Stimulated activated naive CD8-positive, alpha-beta T cell treated with anti-CD3 and anti-CD28 coated beads, Interleukin-15, Interleukin-2, amounts not matched to agents 100 ng/mL and 50 ng/mL, for 24 hours (primary cell): Measurements from ENCODE around the gene CLEC11A.

Experiments used
- H3K27ac Mint-ChIP-seq: one replicate; pipeline ENCODE4 v1.8.0; 2021; ENCODE audit warnings: mild to moderate bottlenecking, mixed read lengths
- H3K27me3 Mint-ChIP-seq: one replicate; pipeline ENCODE4 v1.8.0; 2021; ENCODE audit warnings: mixed read lengths
- H3K36me3 Mint-ChIP-seq: one replicate; pipeline ENCODE4 v1.8.0; 2021; ENCODE audit warnings: low read depth, mixed read lengths
- H3K4me1 Mint-ChIP-seq: one replicate; pipeline ENCODE4 v1.8.0; 2021; ENCODE audit warnings: low read depth, mixed read lengths
- H3K4me3 Mint-ChIP-seq: one replicate; pipeline ENCODE4 v1.8.0; 2021; ENCODE audit warnings: mild to moderate bottlenecking, mixed read lengths
- H3K9me3 Mint-ChIP-seq: one replicate; pipeline ENCODE4 v1.8.0; 2021; ENCODE audit warnings: mixed read lengths

The CLEC11A gene

DNA sequence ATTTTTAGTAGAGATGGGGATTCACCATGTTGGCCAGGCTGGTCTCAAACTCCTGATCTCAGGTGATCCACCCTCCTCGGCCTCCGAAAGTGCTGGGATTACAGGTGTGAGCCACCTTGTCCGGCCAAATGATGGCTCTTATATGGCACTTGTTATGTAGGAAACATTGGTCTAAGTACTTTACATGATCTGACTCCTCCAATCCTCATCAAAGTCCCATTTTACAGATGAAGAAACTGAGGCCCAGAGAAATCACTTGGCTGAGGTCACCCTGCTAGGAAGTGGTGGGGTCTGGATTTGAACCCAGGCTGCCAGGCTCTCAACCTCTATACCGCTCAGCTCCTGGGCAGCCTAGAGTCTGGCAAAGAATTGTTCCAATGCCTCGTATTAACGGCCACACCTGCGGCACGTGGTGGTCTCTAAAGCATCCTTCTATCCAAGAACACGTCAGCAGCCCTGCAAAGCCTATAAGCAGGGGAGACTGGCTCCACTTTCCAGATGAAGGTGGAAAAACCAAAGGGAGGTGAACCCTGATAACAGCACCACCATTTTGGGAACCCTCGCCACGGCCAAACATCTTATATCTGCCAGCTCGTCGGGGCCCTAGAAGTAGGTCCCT is 21.7 kb upstream of the CLEC11A start:
- Mint-ChIP-seq H3K36me3 (no peaks in the 10 kb centered on the region), H3K27ac (no peak overlapping the region), H3K4me1 (no peaks in the 10 kb centered on the region), H3K4me3 (no peak overlapping the region), H3K27me3 (peaks cover 29% of the 10 kb centered on the region), H3K9me3 (no peaks in the 10 kb centered on the region)

DNA sequence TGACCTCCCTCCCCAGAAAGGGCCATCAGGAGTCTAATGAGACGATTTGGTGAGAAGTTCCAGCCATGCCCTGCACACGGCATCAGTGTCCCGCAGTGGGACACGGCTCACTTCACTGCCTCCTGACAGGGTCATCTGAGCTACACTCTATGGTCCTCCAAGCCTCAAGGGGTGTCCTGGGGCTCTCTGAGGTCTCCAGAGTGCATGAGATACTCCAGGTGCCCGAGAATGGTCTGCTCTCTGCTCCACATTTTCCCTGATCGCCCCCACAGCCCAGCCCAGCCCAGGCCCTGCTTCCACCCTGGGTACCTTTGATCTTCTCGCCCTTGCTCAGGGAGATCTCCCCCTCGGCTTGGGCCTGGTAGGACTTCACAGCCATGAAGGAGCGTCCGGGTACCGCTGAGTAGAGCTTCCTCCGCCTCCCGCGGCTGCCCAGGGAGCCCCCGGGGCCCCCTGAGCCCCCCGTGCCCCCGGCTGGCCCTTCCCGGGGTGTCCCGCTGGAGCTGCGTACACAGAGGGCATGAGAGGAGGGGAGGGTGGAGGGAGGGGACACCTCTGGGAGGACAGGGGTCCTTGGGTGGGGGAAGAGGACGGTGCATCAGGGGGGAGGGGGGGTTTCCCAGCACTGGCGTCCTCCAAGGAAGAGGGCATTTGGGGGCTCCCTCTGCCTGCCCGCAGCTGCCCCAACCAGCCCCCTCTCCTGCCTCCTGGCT is 20.9 kb upstream of the CLEC11A start:
- H3K27me3 Mint-ChIP-seq = peaks cover 26% of the 10 kb centered on the region
- H3K36me3 Mint-ChIP-seq = no peaks in the 10 kb centered on the region
- no peaks in the 10 kb centered on the region for H3K4me1 Mint-ChIP-seq
- H3K4me3 Mint-ChIP-seq = no peak overlapping the region
- no peaks in the 10 kb centered on the region for H3K9me3 Mint-ChIP-seq
- no peak overlapping the region for H3K27ac Mint-ChIP-seq

DNA sequence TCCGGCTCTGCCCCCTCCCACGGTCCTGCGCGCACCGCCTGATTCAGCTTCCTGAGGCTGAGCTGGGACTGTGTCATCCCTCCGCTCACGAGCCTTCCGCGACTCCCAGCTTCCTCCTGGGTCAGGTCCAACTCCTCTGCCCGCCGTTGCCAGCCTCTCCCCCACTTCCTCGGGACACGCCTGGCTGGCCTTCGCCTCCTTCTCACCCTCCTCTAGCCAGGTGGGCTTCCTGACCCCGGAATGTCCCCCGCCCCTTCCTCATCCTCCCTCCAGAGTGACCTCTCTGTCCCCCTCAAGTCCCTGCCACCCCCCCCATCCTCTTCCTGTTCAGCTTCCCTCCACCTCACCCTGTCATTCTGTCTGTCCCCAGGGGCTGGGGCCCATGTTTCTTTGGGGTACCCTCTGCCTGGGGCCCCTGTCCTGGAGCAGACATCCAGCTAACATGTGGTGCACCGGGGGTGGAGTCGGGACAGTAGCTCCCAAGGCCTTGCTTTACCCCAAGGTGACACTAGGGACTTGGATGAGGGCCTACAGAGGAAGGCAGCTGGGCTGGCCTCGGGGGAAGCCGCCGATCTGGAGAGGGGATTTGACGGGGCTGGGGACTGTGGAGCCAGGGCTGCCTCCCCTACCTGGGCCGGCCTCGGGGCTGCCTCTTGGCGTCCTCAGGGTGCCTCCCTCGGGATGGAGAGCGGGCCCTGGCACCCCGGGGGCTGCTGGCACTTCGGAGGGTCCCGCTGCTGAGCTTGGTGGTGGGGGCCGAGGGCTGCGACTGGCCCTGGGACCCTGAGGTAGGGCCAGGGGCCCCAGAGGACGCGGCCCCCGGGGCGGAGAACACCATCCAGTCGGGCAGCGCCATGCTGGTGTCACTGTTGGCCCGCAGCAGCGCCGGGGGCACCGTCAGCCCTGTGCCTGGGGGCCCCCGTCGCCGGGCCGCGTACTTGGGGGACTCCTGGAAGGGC is 20.0 kb upstream of the CLEC11A start:
- Mint-ChIP-seq H3K4me3 (no peak overlapping the region), H3K9me3 (no peaks in the 10 kb centered on the region), H3K27ac (no peak overlapping the region), H3K27me3 (peaks cover 26% of the 10 kb centered on the region), H3K4me1 (no peaks in the 10 kb centered on the region), H3K36me3 (no peaks in the 10 kb centered on the region)

DNA sequence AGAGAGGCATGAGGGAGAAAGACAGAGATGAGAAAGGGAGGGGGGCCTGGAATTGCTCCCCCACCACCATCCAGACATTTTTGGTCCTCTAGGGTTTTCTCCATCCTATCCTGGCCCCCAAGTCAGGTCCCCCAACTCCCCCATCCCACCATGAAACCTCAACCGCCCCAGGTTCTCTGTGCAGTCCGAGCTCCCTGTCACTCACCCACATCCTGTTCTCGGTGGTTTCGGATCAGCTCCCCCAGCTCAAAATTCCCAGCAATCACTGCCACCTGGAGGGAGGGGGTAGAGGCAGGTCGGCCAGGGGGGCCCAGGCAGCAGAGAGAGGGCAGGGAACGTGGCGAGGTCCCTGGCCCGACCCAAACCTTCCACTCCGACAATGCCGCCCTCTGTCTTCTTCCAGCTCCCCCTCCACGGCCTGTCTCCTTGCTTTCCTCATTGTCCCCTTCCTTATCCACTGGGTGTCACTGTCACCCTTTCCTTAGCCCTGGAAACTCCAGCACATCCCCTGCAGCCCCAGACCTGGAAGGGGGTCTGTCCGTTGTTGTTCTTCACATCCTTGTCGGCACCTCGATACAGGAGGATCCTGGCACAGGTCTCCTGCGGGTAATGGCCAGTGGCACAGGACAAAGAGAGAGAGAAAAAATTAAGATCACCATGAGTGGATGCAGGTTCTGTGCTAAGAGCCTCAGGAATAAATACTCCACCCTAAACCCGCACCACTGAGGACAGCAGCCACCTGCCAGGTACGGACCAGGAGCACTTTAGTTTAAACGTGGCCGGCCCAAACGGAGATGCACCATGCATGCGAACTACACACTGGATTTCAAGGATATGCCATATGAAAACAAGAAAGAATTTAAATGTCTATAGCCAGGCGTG is 19.0 kb upstream of the CLEC11A start:
- H3K27me3 Mint-ChIP-seq = peaks cover 25% of the 10 kb centered on the region
- H3K27ac Mint-ChIP-seq = no peak overlapping the region
- H3K9me3 Mint-ChIP-seq = no peaks in the 10 kb centered on the region

DNA sequence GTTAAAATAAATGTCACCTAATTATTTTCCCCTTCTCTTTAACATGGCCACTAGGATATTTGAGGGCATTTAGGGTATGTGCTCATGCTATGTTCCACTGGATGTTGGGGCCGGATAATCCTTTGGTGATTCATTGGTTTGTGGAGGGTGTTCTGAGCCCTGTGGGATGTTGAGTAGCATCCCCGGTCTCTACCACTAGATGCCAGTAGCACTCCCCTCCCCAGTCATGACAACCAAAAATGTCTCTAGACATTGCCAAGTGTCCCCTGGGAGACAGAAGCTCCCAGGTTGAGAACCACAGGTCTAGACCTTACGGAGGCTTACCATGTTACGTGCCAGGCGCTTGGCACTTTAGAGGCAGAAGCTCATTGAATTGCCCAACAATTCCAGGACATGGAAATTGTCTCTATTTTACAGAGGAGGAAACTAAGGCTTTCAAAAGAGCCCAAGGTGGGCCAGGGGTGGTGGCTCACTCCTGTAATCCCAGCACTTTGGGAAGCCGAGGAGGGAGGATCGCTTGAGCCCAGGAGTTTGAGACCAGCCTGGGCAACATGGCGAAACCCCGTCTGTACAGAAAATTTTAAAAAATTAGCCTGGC is 17.6 kb upstream of the CLEC11A start:
- Mint-ChIP-seq H3K27ac (no peak overlapping the region), H3K36me3 (no peaks in the 10 kb centered on the region), H3K9me3 (no peaks in the 10 kb centered on the region), H3K27me3 (peaks cover 18% of the 10 kb centered on the region), H3K4me1 (no peaks in the 10 kb centered on the region), H3K4me3 (no peak overlapping the region)

More for the DNA sequence above, 19.0 kb upstream of the CLEC11A start:
- Mint-ChIP-seq H3K36me3 (no peaks in the 10 kb centered on the region), H3K4me1 (no peaks in the 10 kb centered on the region), H3K4me3 (no peak overlapping the region)

DNA sequence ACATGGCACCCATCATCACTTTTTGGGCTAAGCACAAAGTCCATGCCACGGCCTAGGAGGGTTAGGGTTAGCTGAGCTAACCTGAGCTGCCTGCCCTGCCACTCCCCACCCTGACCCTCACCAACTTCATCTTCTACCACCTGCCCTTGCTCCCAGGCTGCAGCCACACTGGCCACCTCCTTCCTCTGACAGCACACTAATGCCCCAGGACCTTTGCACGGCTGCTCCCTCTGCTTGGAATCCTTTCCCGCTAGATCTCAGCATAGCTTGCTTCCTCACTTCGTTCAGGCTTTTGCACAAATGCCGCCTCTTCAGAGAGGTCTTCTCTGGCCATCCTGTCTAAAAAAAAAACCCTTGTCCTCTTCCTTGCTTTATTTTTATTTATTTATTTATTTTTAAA is 16.8 kb upstream of the CLEC11A start:
- no peaks in the 10 kb centered on the region for H3K4me1 Mint-ChIP-seq
- no peaks in the 10 kb centered on the region for H3K36me3 Mint-ChIP-seq
- no peaks in the 10 kb centered on the region for H3K9me3 Mint-ChIP-seq
- no peak overlapping the region for H3K27ac Mint-ChIP-seq
- H3K27me3 Mint-ChIP-seq = peaks cover 17% of the 10 kb centered on the region
- no peak overlapping the region for H3K4me3 Mint-ChIP-seq

DNA sequence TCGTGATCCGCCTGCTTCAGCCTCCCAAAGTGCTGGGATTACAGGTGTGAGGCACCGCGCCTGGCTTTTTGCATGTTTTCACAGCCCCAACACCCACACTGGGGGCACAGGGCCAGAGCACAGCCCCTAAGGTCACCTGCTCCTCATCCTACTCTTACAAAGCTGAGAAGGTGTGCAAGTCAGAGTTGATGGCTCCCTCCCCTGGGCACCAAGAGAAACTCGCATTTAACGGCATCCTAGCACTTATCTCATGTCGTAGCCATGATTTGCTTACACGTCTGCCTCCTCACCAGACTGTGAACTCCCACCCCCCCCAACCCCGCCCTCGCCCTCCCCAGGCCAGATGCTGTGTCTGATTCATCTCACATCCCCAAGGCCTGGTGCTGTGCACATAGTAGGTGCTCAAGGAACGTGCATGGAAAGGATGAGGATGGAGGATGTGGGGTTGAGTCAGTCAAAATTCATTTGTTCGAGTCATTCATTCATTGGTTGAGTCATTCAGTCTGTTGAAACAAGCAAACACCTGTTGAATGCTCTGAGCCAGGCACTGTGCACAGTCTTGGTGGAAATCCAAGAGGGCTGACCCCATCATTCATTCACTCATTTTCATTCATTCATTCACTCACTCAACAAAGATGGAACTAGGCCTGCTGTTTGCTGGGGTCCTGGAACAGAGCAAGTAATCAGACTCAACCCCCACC is 14.8 kb upstream of the CLEC11A start:
- no peak overlapping the region for H3K4me3 Mint-ChIP-seq
- H3K9me3 Mint-ChIP-seq = no peaks in the 10 kb centered on the region
- H3K27ac Mint-ChIP-seq = no peak overlapping the region
- H3K27me3 Mint-ChIP-seq = peaks cover 17% of the 10 kb centered on the region
- H3K36me3 Mint-ChIP-seq = no peaks in the 10 kb centered on the region
- H3K4me1 Mint-ChIP-seq = peaks cover 10% of the 10 kb centered on the region

DNA sequence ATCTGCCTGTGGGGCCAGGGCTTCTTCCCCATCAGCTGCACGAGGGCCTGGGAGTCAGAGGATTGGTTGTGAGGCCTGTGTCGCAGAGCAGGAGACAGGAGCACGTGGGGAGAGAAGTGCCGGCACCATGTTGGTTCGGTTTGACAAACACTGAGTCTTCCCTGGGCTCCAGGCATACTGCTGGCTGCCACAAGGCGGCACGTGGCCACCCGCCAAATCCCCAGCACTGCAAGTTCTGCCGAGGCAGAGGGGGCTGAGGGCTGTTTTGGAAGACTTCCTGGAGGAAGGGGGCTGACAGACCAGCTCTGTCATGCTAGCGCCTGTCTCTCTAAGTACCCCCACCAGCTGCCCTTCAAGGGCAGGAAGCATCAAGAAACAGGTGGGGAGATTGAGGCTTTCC is 13.1 kb upstream of the CLEC11A start:
- no peak overlapping the region for H3K4me3 Mint-ChIP-seq
- H3K27me3 Mint-ChIP-seq = peaks cover 6% of the 10 kb centered on the region
- peaks cover 18% of the 10 kb centered on the region for H3K4me1 Mint-ChIP-seq
- H3K27ac Mint-ChIP-seq = no peak overlapping the region
- H3K36me3 Mint-ChIP-seq = no peaks in the 10 kb centered on the region
- no peaks in the 10 kb centered on the region for H3K9me3 Mint-ChIP-seq

DNA sequence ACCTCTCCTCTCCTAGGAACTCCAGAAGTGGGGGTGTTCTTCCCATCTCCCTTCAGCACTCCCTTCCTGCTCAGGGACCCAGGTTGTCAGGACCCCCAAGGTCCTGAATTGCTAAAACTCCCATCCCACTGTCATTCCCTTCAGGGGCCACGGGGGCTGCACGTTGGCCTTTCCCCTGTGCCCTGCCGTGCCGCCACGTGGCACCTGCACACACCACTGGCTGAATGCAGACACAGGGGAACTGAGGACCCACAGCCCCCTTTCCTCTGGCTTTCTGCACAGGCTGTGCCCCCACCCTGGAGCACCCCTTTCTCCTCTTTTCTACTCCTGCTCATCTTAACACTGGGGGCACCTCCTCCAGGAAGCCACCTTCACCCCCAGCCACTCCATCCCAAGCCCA is 12.6 kb upstream of the CLEC11A start:
- Mint-ChIP-seq H3K9me3 (no peaks in the 10 kb centered on the region), H3K27me3 (peaks cover 1% of the 10 kb centered on the region), H3K4me3 (no peak overlapping the region), H3K4me1 (peaks cover 18% of the 10 kb centered on the region), H3K27ac (no peak overlapping the region), H3K36me3 (no peaks in the 10 kb centered on the region)

DNA sequence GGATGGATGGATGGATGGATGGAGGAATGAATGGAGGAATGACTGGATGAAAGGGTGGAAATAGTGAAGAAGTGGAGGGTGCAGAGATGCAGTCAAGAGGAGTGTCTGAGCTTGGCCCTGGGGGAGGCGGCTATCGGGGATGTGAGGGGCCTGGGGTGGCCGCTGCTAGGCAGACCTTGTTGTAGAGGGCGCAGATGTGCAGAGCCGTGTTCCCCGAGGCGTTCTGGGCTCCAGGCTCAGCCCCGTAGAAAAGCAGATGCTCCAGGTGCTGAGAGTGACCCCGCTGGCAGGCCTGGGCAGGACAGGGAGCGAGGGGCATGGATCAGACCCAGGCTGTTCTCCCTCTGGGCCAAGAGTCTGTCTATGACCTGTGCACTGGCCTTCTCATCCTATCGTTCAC is 12.0 kb upstream of the CLEC11A start:
- no peaks in the 10 kb centered on the region for H3K9me3 Mint-ChIP-seq
- no peak overlapping the region for H3K4me3 Mint-ChIP-seq
- no peak overlapping the region for H3K27ac Mint-ChIP-seq
- H3K36me3 Mint-ChIP-seq = no peaks in the 10 kb centered on the region
- peaks cover 3% of the 10 kb centered on the region for H3K27me3 Mint-ChIP-seq
- peaks cover 18% of the 10 kb centered on the region for H3K4me1 Mint-ChIP-seq

DNA sequence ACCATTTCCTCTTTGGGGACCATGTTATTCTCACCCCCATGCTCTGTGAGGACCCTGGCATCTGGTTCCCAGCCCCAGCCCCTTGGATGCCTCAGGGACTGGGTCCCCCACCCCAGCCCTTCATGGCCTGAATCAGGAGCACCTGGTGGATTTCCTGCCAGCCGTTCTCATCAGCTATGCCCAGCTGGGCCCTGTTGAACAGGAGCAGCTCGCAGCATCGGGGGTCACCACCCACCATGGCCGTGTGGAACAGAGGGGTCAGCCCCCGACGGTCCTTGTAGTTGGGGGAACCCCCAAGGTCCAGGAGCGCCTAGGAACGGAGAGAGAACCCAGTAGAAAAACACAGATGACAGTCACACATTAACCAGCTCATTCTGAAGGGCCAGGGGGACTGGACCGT is 11.4 kb upstream of the CLEC11A start:
- H3K36me3 Mint-ChIP-seq = no peaks in the 10 kb centered on the region
- no peak overlapping the region for H3K27ac Mint-ChIP-seq
- H3K9me3 Mint-ChIP-seq = no peaks in the 10 kb centered on the region
- H3K4me1 Mint-ChIP-seq = peaks cover 18% of the 10 kb centered on the region
- H3K27me3 Mint-ChIP-seq = peaks cover 7% of the 10 kb centered on the region
- H3K4me3 Mint-ChIP-seq = no peak overlapping the region

DNA sequence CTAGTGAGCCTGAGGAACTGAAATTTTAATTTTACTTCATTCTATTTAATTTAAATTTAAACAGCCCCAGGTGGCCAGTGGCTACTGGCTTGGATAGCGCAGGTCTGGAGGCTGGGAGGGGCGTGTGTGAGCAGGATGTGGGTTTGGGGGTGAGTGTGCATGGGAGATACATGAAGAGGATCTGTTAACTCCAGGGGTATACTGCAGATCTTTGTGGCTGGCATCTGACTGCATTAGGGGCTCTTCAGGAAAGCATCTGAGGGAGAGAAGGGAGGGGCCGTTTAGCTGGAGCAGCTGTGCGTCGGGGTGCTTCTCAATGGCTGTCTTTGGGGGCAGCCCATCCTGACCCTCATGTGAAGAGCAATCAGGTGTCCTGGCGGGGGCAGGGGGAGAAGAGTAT is 10.3 kb upstream of the CLEC11A start:
- H3K27ac Mint-ChIP-seq = no peak overlapping the region
- peaks cover 14% of the 10 kb centered on the region for H3K27me3 Mint-ChIP-seq
- no peaks in the 10 kb centered on the region for H3K36me3 Mint-ChIP-seq
- H3K4me1 Mint-ChIP-seq = peaks cover 25% of the 10 kb centered on the region
- no peaks in the 10 kb centered on the region for H3K9me3 Mint-ChIP-seq
- no peak overlapping the region for H3K4me3 Mint-ChIP-seq

DNA sequence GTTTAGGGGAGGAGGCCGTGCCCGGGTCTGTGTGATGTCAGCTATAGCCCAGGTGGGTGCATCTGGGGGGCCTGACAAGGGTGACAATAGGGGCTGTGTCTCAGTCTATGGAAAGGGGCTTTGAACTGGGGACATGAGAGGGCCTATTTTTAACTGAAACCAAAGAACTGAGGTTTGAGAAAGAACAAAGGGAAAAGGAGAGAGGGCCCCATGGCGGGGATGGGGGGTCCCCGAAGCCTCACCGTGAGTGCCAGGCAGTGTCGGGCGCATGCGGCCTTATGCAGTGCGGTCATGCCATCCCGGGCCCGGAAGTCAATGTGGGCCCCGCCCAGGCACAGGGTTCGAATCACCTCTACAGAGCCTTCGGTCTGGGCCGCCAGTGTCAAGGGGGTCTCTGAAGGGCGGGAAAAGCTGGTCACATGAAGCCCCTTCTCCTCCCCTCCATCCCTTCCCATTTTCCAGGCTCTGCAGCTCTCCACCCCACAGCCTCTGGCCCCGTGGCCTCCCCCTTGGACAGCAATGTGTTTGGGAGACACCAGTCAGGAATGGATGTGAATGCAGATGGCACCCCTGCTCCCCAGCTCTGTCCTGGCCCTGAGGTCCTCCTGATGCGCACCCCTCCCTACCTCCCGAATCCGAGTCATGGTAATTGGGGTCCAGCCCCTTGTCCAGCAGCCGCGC is 9.5 kb upstream of the CLEC11A start:
- Mint-ChIP-seq H3K27me3 (peaks cover 14% of the 10 kb centered on the region), H3K4me3 (no peak overlapping the region), H3K36me3 (no peaks in the 10 kb centered on the region), H3K27ac (no peak overlapping the region), H3K9me3 (no peaks in the 10 kb centered on the region), H3K4me1 (peaks cover 26% of the 10 kb centered on the region)
